ENCODE measurements around the gene ZNF526. TPM values are rescaled to one million over a fixed set of nuclear protein-coding genes. Genes with fewer than 3 reads are reported as not detected.

The ZNF526 gene
- total and polyA plus RNA-seq, 9 of the 15 experiments (the other 6 are each of a cell fraction or from before 2014, with no cell fraction given), result 1.3 to 17.9 (median 6.2) TPM

DNA sequence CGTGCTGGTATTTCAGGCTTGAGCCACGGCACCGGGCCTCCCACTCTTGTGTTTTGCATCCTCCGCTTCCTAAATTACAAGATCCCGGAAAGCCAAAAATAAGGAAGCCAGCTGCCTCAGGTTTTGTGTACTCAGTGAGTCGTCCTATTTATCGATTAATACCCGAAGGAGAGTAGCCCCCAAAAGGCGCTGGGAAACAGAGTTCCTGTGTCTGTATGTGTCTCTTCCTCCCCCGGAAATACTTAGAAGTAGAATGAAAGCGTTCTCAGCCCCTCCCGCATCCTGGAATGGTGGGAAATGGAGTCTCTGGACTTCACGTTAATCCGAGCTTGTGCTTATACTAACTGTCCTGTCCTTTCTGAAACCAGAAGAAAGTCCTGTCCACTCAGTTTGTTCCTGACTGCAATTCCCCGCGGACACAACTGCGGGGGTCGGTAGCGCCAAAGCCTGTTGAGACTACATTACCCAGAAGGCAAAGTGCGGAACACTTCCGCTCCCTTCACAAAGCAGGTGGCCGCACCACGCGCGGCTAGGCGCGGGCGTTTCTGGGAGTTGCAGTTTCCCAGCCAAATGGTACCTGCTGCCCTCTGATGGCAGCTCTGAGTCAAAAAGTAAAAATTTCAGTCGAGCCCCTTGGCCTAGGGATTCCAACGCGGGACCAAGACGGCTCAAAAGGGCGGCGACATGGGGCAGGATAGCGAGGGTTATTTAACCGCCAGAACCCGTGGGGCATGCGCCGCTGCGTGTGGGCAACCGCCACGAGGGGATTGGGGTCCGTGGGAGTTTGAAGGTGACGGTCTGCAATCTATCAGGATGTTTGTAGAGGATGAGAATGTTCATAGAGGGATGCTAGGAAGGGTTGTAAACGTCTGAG is 24.5 kb downstream of the ZNF526 start (continued):
- TF ChIP-seq MYBL2 (IDR thresholded peaks at IDR 0.05; ENCODE audit: low read depth) (no peak), MYBL2 (CRISPR knock-in tag; IDR thresholded peaks at IDR 0.05; ENCODE audit: borderline replicate concordance) (no peak), MEIS2 (IDR thresholded peaks at IDR 0.05; ENCODE audit: partially characterized antibody) (no peak), TRIM28 (IDR thresholded peaks at IDR 0.05) (no peak), GTF3C2 (IDR thresholded peaks at IDR 0.05; ENCODE audit: borderline replicate concordance, extremely low read depth, insufficient read length) (no peak), NFE2 (IDR thresholded peaks at IDR 0.05; ENCODE audit: low read depth) (no peak), STAT5A (IDR thresholded peaks at IDR 0.05; ENCODE audit: borderline replicate concordance, low read length) (no peak), ZNF134 (CRISPR knock-in tag; conservative IDR thresholded peaks at IDR 0.05) (peak; percentile 55), CC2D1A (IDR thresholded peaks at IDR 0.05) (no peak), ZNF696 (CRISPR knock-in tag; conservative IDR thresholded peaks at IDR 0.05) (no peak), SAFB (IDR thresholded peaks at IDR 0.05; ENCODE audit: borderline replicate concordance, low read depth, low read length) (peak; percentile 33; the same call in 1 of the 2 replicates), ZNF76 (CRISPR knock-in tag; IDR thresholded peaks at IDR 0.05; ENCODE audit: borderline replicate concordance) (peak; percentile 86; the same call in 1 of the 2 replicates), DIDO1 (tag; IDR thresholded peaks at IDR 0.05; ENCODE audit: low read depth) (peak; percentile 60), MAFG (tag; conservative IDR thresholded peaks at IDR 0.05) (no peak), PTBP1 (IDR thresholded peaks at IDR 0.05; ENCODE audit: low read depth, low read length) (no peak), POLR2H (tag; IDR thresholded peaks at IDR 0.05; ENCODE audit: low read depth) (0 out of 2 replicates have a peak, but pooled peaks have one; percentile 44), NCOR1 (IDR thresholded peaks at IDR 0.05) (no peak), CEBPG (CRISPR knock-in tag; IDR thresholded peaks at IDR 0.05) (no peak), CEBPG (tag; conservative IDR thresholded peaks at IDR 0.05 in 1 of 2, IDR thresholded peaks at IDR 0.05 in 1 of 2) (no peak), CREBBP (IDR thresholded peaks at IDR 0.05; ENCODE audit: low read depth, low read length) (no peak)
- TF ChIP-seq, protein P1, sequence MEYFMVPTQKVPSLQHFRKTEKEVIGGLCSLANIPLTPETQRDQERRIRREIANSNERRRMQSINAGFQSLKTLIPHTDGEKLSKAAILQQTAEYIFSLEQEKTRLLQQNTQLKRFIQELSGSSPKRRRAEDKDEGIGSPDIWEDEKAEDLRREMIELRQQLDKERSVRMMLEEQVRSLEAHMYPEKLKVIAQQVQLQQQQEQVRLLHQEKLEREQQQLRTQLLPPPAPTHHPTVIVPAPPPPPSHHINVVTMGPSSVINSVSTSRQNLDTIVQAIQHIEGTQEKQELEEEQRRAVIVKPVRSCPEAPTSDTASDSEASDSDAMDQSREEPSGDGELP (CRISPR knock-in tag; IDR thresholded peaks at IDR 0.05; ENCODE audit: borderline replicate concordance), result peak; percentile 91
- TF ChIP-seq, protein P2, sequence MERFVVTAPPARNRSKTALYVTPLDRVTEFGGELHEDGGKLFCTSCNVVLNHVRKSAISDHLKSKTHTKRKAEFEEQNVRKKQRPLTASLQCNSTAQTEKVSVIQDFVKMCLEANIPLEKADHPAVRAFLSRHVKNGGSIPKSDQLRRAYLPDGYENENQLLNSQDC (CRISPR knock-in tag; IDR thresholded peaks at IDR 0.05), result no peak
- TF ChIP-seq, protein P3, sequence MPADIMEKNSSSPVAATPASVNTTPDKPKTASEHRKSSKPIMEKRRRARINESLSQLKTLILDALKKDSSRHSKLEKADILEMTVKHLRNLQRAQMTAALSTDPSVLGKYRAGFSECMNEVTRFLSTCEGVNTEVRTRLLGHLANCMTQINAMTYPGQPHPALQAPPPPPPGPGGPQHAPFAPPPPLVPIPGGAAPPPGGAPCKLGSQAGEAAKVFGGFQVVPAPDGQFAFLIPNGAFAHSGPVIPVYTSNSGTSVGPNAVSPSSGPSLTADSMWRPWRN (IDR thresholded peaks at IDR 0.05; ENCODE audit: low read depth), result no peak

All from K562 (cell line).